Stimulated activated CD8-positive, alpha-beta memory T cell treated with anti-CD3 and anti-CD28 coated beads, Interleukin-7, amount 100 ng/mL, for 1 hour (primary cell): ENCODE results near the gene FGFBP2.

Source experiments
- DNase-seq, 2 donors: peaks; one replicate each; pipeline ENCODE4 v3.0.0-alpha.2; 2020; ENCODE audit warnings: low read depth in 2 of 2

The FGFBP2 gene

GRCh38 chr4:15968551-15969300 is 5.8 kb upstream of the FGFBP2 start:
- DNase-seq, result no peak

- no peak for DNase-seq
Measured at GRCh38 chr4:15965325-15965724, 2.4 kb upstream of the FGFBP2 start.

DNA sequence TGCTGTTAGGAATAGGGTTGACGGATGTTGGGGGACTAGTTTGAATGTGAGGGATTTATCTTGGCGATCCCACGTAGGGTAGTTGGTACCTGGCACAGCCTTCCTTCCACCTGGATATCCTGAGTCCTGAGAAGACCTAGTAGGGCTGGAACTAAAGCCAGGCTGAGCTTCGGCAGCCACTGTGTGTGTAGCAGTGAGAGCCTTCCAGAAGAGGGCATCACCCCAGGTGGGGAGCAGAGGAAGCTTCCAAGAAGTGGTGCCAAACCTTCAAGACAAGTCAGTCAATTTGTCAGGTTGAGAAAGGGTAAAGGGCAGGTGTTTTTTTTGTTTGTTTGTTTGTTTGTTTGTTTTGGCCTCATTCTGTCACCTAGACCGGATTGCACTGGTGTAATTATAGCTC is 1.2 kb upstream of the FGFBP2 start:
- DNase-seq, result no peak

DNA sequence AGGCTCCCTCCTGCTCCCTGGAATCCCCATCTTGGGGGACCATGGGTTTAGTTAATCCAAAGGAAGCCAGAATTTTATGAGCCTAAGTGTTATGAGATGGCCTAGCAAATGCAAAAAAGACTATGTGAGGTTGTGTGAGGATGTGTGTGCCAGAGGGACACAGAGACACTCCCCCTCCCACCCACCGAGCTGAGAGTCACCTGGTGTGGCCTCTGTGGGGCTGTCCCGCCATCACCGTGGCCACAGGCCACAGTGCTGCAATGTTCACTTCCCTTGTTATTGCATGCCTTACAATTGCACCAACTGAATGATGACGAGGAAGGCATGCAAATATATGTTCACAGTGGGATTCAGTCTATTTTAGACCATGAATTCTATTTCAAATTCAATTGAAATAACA is 601 bp upstream of the FGFBP2 start:
- peak in 1 of 2 donors; percentile 11 for DNase-seq

DNA sequence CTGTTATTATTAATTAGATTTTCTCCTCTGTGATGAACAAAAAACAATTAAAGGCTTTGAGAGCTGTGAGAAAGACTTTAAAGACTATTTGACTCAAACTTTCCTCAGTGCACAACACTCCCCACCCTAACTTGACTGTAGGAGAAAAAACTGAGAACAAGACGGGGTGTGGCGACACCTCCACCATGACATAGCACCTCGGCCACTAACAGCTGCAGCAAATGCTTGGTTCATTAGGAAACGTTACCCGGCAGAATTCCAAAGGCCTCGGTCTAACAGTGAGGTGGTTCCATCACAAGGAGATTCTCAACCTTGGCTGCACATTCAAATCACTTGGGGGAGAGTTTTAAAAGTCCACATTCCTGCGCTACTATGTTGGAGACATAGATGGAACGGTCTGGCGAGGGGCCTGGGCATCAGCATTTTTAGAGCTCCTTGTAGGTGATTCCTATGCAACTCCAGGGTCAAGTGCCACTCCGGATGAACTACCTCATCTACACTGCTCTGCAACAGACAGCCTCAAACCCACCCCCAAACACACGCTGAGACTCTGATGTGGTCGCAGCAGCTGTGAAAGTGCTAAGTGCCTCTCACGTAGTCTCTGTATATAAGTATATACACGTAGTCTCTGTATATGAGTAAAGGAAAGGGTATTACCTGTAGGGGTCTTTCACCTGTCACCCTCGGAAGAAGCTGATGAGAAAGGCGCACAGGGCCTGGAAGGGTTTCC is 1.0 kb downstream of the FGFBP2 start:
- peak in 1 of 2 donors; percentile 17 for DNase-seq

- DNase-seq, result no peak
Measured at GRCh38 chr4:15958562-15958961, 4.4 kb downstream of the FGFBP2 start.

DNA sequence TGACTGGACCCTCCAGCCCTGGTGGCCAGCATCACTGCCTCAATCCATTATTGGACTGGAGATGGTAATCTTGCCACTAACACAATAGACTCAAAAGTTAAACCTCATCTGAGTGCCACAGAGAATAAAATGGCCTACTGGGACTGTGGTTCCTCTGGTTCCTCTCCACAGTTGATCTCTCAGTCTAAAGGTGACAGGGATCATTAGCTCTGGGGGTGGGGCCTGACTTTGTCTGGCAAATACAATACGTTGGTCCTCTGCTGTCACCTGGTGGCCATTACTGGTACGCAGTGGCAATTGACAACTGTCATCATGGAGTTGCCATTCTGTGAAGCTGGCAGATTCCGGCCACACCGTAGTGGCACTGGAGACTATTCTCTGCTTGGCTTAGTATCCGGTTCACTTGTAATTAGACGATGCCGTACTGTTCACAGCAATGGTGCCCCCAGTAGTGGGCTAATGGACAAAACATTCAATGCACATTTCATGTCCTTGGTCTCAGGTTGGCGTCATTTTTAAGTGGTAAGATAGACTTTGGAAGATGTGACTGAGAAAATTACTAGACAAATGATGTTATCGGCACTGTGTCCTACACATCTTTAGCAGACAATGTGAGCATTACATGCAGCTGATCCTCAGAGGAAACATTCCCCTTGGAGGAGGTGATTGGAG is 6.7 kb downstream of the FGFBP2 start:
- peak; percentile 45 to 64 for DNase-seq

DNA sequence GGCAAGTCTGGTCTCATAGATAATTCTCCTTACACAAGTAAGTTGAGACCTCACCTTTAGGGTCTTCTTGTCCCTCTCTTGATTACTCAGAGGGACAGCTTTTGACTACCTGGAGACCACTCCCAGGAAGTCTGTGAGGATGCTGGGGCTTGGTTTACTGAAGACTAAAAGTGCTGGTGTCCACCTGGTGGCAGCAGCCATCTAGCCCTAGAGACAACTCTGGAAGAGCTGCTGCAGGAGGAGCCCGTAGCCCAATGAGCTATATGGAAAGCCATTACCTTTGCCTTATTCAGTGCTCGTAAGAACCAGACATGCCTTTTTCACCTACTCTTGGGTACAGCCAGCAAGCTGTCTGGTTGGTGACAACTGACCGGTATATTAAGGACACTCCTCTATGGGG is 7.3 kb downstream of the FGFBP2 start:
- no peak for DNase-seq

- DNase-seq, result no peak
Measured at GRCh38 chr4:15953625-15954024, 9.3 kb downstream of the FGFBP2 start.

DNA sequence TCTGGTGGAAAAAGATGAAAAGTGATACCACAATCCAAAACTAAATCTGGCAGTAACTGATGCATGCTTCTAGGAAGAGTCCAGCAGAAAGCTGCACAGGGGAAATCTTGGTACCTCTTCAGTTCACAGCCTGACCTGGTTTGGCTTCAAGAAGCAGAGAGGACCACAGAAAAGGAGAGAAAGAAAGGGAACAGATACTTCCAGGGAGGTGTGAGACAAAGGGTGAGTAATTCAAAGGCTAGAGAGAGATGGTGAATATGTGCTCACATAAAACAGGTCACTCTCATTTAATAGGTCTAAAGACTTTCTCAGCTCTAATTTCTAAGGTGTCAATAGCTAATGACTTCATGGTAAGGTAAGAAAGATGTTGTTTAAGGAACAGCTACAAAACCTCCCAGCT is 11.2 kb downstream of the FGFBP2 start:
- DNase-seq, result no peak

- no peak for DNase-seq
Measured at GRCh38 chr4:15948826-15949225, 14.1 kb downstream of the FGFBP2 start.

DNA sequence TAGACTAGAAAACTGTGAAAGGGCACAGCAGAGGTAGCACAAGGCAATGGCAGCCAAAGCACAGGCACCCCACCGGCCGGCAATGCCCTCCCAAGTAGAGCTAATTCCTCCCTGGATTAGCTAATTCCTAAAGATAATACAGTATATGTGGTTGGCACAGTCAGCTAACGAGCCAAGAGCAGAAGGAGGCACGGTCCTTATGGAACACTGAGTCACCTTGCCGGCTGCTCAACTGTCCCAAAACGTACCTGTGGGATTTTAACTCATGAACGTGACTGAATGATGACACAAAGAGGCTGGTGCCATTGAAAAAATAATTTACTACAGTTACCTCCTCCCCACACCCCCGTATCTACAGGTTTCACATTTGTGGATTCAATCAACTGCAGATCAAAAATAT is 15.3 kb downstream of the FGFBP2 start:
- DNase-seq, result no peak

GRCh38 chr4:15945516-15945915 is 17.5 kb downstream of the FGFBP2 start:
- no peak for DNase-seq

GRCh38 chr4:15944895-15945294 is 18.1 kb downstream of the FGFBP2 start:
- DNase-seq, result no peak

GRCh38 chr4:15942283-15942682 is 20.7 kb downstream of the FGFBP2 start:
- DNase-seq, result no peak

GRCh38 chr4:15938640-15939039 is 24.3 kb downstream of the FGFBP2 start, which contains the start of gene FGFBP1:
FGFBP1 (minus strand) TSS chr4:15938740; CDS start chr4:15936632, 2,108 bp downstream.
- DNase-seq, result no peak

DNA sequence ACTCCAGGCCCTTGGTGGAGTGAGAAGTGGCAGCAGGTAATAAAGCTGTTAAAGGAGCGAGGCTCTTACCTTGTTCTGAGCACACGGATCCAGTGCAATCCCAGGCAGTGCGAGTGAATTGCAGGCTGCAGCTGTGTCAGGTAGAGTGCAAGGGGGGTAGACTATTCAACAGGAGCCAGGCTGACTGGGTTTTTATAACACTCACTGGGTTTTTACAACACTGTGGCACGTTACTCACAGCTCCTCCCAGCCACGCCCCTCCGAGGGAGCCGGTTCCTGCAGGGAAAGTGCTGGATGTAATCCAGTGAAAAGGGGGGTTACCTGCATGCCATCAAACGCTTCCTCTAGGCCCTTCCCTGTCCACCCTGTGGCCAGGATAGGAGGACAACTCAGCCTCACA is 24.8 kb downstream of the FGFBP2 start:
- DNase-seq, result no peak

GRCh38 chr4:15936495-15936894 is 26.5 kb downstream of the FGFBP2 start:
- DNase-seq, result no peak

DNA sequence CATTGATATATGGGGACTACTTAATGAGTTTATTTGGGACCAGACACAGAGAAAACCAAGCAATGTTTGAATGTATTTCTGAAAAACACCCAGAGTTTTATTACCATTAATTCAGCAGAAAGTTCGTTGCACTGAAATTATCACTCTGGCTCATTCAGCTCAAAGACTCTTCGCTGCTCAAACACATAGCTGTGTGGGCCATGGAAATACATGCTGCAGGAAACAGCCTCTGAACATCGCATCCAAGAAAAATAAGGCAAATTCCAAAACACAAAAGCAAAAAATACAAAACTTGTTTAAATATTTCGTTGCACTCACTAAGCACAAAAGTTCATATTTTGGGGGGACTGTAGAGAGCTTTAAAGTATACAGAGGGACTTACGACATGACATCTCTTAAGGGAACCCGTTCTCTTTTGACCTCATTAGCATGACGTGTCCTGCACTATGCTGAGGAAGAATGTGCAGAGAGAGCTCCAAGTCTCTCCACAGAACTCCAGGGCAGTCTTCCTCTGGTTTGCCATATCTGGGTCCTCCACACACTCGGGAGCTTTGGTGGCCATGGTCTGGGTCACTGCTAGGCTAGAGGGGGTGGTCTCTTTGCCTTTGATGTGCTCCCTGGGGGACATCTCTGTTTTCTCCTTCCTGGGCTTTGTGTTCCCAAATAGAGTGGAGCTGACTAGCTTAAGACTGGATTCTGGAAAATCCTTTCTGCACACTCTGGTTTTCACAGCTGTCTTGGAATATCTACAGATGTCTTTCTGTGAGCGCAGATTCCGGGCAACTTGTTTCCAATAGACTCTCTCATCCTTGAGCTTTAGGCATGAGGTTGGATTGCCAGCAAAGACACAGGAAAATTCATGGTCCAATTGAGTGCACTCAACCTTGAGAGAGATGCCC is 27.2 kb downstream of the FGFBP2 start:
- no peak for DNase-seq

GRCh38 chr4:15934259-15934658 is 28.7 kb downstream of the FGFBP2 start:
- DNase-seq, result no peak

DNA sequence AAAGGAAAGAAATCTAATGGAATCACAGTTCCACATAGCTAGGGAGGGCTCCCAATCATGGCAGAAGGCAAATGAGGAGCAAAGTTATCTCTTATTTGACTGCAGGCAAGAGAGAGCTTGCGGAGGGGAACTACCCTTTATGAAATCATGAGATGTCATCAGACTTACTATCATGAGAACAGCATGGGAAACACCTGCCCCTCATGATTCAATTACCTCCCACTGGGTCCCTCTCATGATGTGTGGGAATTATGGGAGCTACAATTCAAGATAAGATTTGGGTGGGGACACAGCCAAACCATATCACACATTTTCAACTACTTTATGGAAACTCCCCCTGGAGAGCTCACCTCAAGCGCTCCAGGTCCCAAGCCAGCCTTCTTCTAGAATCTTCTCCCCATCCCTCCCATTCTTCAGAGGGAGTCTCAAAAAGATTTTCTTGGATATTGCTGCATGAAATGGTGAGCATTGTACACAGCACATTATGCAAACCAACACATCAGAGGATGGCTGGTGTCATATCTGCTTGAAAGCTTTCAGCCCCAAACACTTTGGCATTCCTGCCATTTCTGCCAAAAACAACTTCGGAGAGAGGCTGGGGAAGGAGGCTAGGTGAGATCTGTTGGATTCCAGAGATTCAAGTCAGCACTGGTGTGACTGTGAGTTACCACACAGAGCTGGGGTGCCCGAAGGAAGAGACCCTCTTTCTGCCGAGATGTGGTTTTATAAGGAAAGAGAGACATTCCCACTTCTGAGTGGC is 31.3 kb downstream of the FGFBP2 start:
- DNase-seq, result no peak
